GM12874 (cell line): ENCODE results near the gene DLST.

Source experiments
- CTCF ChIP-seq: IDR thresholded peaks from 2 replicates; pipeline ENCODE4 v1.5.1; 2011; ENCODE audit warnings: low read depth, mild to moderate bottlenecking, control low read depth, low read length, moderate library complexity; ENCODE audit not compliant: insufficient read depth

The DLST gene

GRCh38 chr14:74902941-74903705 is 21.4 kb downstream of the DLST start:
- TF ChIP-seq CTCF, result no peak

DNA sequence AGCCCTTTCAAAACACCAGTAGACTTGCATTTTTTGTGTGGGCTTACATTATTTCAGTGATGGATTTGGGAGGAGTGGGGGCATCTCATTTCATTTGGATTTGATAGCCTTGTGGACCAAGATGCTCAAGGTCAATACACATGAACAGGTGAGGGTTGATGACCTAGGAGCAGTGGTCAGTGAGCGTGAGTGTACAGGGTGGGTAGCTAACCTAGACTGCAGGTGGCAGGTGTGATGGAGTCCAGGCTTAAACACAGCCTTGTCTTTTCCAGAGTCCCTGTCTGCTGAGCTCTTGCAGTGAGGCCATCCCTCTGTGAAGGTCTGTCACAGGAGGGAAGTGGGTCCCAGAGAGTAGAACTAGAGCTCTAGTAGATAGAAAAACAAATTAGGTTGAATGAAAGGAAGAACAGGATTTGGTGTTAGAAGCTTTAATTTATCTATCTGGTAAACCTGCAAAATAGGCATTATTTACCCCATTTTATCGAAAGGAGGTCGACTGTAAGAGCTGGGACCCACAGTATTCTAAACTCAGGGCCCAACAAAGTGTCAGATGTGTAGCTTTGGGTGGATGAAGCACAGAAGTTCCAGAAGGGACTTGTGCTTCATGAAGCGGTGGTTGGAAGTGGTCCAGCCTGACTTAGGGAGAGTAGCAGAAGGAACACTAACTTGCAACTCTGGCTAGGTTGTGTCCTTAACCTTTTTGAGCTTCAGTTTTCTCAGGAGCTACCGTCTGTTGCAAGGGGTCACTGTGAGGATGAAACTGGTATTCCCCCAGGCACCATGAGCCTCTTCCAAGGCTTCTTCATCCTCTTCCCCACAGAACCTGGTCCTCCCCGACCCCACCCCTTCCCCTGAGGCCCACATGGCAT is 23.2 kb downstream of the DLST start:
- TF ChIP-seq CTCF, result no peak

GRCh38 chr14:74905595-74906142 is 24.0 kb downstream of the DLST start:
- peak; percentile 97 for TF ChIP-seq CTCF

- TF ChIP-seq CTCF, result peak; percentile 46
These were observed 25.3 kb downstream of the DLST start for GRCh38 chr14:74906925-74907521.

- TF ChIP-seq CTCF, result no peak
These were observed 26.0 kb downstream of the DLST start for GRCh38 chr14:74907744-74908143.

GRCh38 chr14:74908861-74909341 is 27.2 kb downstream of the DLST start:
- TF ChIP-seq CTCF, result no peak

- TF ChIP-seq CTCF, result no peak
These were observed 27.8 kb downstream of the DLST start for GRCh38 chr14:74909501-74909900.
